ENCODE results near the gene PIGL.

PIGL gene

DNA sequence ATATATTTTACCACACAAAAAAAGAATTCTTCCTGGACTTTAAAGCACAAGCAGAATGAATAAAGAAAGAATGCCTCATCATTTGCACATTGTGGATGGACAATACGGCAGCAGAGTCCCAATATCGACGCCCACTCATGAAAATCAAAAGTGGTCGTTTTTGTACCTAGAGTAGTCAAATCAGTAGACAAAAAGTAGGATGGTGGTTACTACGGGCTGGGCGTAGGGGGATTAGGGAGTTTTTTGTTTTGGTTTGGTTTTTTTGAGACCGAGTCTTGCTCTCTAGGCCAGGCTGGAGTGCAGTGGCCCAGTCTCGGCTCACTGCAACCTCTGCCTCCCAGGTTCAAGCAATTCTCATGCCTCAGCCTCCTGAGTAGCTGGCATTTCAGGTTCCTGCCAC is 144.9 kb downstream of the PIGL start:
- Mint-ChIP-seq H3K9me3 (ENCODE audit: low read depth) (no peaks in the 10 kb centered on the region), H3K4me3 (no peak overlapping the region), H3K27ac (no peak overlapping the region), H3K27me3 (no peaks in the 10 kb centered on the region), H3K36me3 (no peaks in the 10 kb centered on the region), H3K4me1 (ENCODE audit: low read depth) (peaks cover 2% of the 10 kb centered on the region)

DNA sequence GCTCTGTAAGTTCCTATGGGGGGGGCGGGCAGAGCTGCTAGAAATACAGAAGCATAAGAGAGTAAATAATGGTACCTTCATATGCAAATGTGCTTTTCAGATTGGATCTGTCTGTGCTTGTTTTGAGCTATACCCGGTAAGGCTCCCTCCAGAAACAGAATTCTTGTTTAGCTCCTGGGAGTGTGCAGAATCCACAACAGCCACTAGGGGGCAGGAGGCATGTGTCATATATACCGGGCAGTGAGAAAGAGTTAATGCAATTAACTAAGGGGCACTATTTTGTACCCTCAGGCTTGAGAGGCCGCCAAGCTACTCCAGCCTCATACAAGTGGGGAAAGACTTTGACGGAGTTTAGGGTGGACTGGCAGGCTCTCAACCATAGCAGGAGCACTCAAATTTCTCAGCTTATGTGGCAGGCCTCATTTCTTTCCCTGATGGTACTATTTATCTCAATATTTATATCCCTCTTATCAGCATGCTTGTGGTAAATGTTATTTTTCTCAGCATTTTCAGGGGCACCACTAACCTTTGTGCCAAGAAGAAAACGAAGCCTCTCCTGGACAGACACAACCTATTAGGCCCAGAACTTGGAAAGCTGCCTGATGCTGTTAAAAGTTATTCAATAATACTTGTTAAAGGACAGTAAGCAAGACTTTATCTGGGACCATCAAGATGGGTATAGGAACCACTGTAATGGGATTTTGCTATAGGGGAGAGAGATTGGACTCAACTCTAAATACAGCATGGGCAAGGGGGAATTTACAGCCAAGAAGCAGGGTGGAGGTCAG is 146.9 kb downstream of the PIGL start:
- Mint-ChIP-seq H3K36me3 (no peaks in the 10 kb centered on the region), H3K27ac (no peak overlapping the region), H3K27me3 (no peaks in the 10 kb centered on the region), H3K9me3 (ENCODE audit: low read depth) (no peaks in the 10 kb centered on the region), H3K4me1 (ENCODE audit: low read depth) (peaks cover 2% of the 10 kb centered on the region), H3K4me3 (no peak overlapping the region)

GRCh38 chr17:16364625-16365024 is 147.6 kb downstream of the PIGL start:
- no peak overlapping the region for H3K27ac Mint-ChIP-seq
- H3K4me3 Mint-ChIP-seq: no peak overlapping the region
- H3K4me1 Mint-ChIP-seq (ENCODE audit: low read depth): peaks cover 2% of the 10 kb centered on the region
- no peaks in the 10 kb centered on the region for H3K27me3 Mint-ChIP-seq
- H3K36me3 Mint-ChIP-seq: no peaks in the 10 kb centered on the region
- H3K9me3 Mint-ChIP-seq (ENCODE audit: low read depth): no peaks in the 10 kb centered on the region

DNA sequence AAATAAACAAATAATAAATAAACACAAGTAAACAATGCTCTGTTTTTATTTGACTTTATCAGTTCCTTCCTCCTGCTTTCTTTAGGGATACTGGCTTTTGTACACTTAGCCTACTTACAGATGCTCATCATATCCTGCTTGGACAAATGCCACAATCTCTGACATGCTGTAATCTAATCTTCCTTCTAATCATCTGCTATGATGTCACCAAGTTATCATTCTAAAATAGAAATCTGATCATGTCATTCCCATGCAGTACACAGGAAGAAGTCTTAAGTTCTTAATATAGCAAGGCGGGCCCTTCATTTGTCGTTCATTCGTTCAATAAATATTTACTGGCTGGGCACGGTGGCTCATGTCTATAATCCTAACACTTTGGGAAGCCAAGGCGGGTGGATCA is 154.7 kb downstream of the PIGL start:
- H3K36me3 Mint-ChIP-seq: no peaks in the 10 kb centered on the region
- no peaks in the 10 kb centered on the region for H3K27me3 Mint-ChIP-seq
- H3K4me3 Mint-ChIP-seq: no peak overlapping the region
- H3K27ac Mint-ChIP-seq: no peak overlapping the region
- no peaks in the 10 kb centered on the region for H3K9me3 Mint-ChIP-seq (ENCODE audit: low read depth)
- no peaks in the 10 kb centered on the region for H3K4me1 Mint-ChIP-seq (ENCODE audit: low read depth)

DNA sequence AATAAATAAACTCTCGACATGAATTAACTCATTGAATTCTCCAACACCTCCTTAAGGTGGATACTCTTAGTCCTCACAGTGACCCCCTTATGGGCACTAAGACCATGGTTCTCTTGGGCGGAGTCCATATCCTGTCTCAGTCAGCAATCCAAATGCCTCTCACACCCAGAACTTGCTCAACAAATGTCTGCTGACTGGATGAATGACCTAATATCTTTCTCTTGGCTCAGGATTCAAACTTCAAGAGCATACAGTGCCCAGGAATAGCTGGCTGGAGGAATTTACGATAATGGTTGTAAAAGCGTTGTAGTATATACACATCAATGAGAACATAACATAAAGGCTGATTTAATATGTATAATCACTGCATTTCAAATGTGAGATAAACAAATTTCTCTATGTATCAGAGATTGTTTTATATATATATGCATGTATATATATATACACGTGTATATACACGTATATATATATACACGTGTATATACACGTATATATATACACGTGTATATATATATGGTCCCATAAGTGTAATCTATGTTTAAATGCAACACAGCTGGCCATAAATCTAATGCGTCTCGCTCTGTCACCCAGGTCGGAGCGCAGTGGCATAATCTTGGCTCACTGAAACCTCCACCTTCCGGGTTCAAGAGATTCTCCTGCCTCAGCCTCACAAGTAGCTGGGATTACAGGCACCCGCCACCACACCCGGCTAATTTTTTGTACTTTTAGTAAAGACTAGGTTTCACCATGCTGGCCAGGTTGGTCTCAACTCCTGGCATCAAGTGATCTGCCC is 157.3 kb downstream of the PIGL start:
- Mint-ChIP-seq H3K4me1 (ENCODE audit: low read depth) (no peaks in the 10 kb centered on the region), H3K9me3 (ENCODE audit: low read depth) (no peaks in the 10 kb centered on the region), H3K4me3 (no peak overlapping the region), H3K27me3 (no peaks in the 10 kb centered on the region), H3K36me3 (no peaks in the 10 kb centered on the region), H3K27ac (no peak overlapping the region)
